Measurements from ENCODE around the gene TPRN. TPM values are rescaled to one million over a fixed set of nuclear protein-coding genes. Genes with fewer than 3 reads are reported as not detected.

The TPRN gene
- total RNA-seq, 1 experiment from 2014 or later, result 7.4 TPM

- DNase-seq (ENCODE audit: extremely low read depth, low read depth), result no peak
These were observed 53.3 kb downstream of the TPRN start for GRCh38 chr9:137147091-137147792.

GRCh38 chr9:137146527-137146918, 54.0 kb downstream of the TPRN start:
- DNase-seq (ENCODE audit: extremely low read depth, low read depth), result no peak

- DNase-seq (ENCODE audit: extremely low read depth, low read depth), result no peak
These were observed 54.6 kb downstream of the TPRN start for GRCh38 chr9:137145731-137146526.

- no peak for DNase-seq (ENCODE audit: extremely low read depth, low read depth)
These were observed 57.1 kb downstream of the TPRN start for GRCh38 chr9:137143459-137143858.

- DNase-seq (ENCODE audit: extremely low read depth, low read depth), result no peak
These were observed 58.3 kb downstream of the TPRN start for GRCh38 chr9:137141976-137142936.

Small RNA genes within 50 kb of the gene (small RNA-seq; reads per million reads assigned to genes)
- 0 to 0.12 reads per million in 2 experiments for gene MIR3621

Other genes with a start within 250 kb of the TPRN start
- 1.2 and 1.5 TPM in 2 replicates for gene LCN12, start 248.5 kb downstream of the TPRN start, total RNA-seq (2014; rRNA removed; shearing (Covaris generic))
- not detected in 2 replicates for gene PTGDS, start 223.2 kb downstream of the TPRN start, total RNA-seq (2014; rRNA removed; shearing (Covaris generic))
- not detected in 2 replicates for gene LCNL1, start 217.7 kb downstream of the TPRN start, total RNA-seq (2014; rRNA removed; shearing (Covaris generic))
- gene PAXX, start 208.3 kb downstream of the TPRN start, total RNA-seq (2014; rRNA removed; shearing (Covaris generic)), result 35.4 and 39.4 TPM in 2 replicates
- gene CLIC3, start 204.2 kb downstream of the TPRN start, total RNA-seq (2014; rRNA removed; shearing (Covaris generic)), result 0.17 TPM in 1 of 2 replicates, not detected in the other
- 21.0 and 25.0 TPM in 2 replicates for gene ABCA2, start 172.5 kb downstream of the TPRN start, total RNA-seq (2014; rRNA removed; shearing (Covaris generic))
- gene FUT7, start 168.7 kb downstream of the TPRN start, total RNA-seq (2014; rRNA removed; shearing (Covaris generic)), result not detected in 2 replicates
- 30.3 and 35.5 TPM in 2 replicates for gene NPDC1, start 154.6 kb downstream of the TPRN start, total RNA-seq (2014; rRNA removed; shearing (Covaris generic))
- gene ENTPD2, start 146.7 kb downstream of the TPRN start, total RNA-seq (2014; rRNA removed; shearing (Covaris generic)), result not detected in 2 replicates
- 32.4 and 43.6 TPM in 2 replicates for gene SAPCD2, start 130.2 kb downstream of the TPRN start, total RNA-seq (2014; rRNA removed; shearing (Covaris generic))
- 3.6 and 4.0 TPM in 2 replicates for gene UAP1L1, start 123.2 kb downstream of the TPRN start, total RNA-seq (2014; rRNA removed; shearing (Covaris generic))
- 53.6 and 55.5 TPM in 2 replicates for gene MAN1B1, start 113.8 kb downstream of the TPRN start, total RNA-seq (2014; rRNA removed; shearing (Covaris generic))
- 111 and 116 TPM in 2 replicates for gene DPP7, start 86.0 kb downstream of the TPRN start, total RNA-seq (2014; rRNA removed; shearing (Covaris generic))
- gene GRIN1, start 61.6 kb downstream of the TPRN start, total RNA-seq (2014; rRNA removed; shearing (Covaris generic)), result not detected in 2 replicates
- gene LRRC26, start 30.7 kb downstream of the TPRN start, total RNA-seq (2014; rRNA removed; shearing (Covaris generic)), result not detected in 2 replicates
- not detected in 2 replicates for gene TMEM210, start 28.7 kb downstream of the TPRN start, total RNA-seq (2014; rRNA removed; shearing (Covaris generic))
- gene ANAPC2, start 12.2 kb downstream of the TPRN start, total RNA-seq (2014; rRNA removed; shearing (Covaris generic)), result 11.0 and 16.1 TPM in 2 replicates
- gene SSNA1, start 12.1 kb downstream of the TPRN start, total RNA-seq (2014; rRNA removed; shearing (Covaris generic)), result 59.3 and 66.1 TPM in 2 replicates
- gene TMEM203, start 4.9 kb upstream of the TPRN start, total RNA-seq (2014; rRNA removed; shearing (Covaris generic)), result 38.8 and 39.8 TPM in 2 replicates
- 11.1 and 13.5 TPM in 2 replicates for gene NDOR1, start 5.0 kb upstream of the TPRN start, total RNA-seq (2014; rRNA removed; shearing (Covaris generic))
- gene RNF208, start 21.5 kb upstream of the TPRN start, total RNA-seq (2014; rRNA removed; shearing (Covaris generic)), result 0.37 and 0.40 TPM in 2 replicates
- 0.59 and 1.4 TPM in 2 replicates for gene CYSRT1, start 24.4 kb upstream of the TPRN start, total RNA-seq (2014; rRNA removed; shearing (Covaris generic))
- gene RNF224, start 26.8 kb upstream of the TPRN start, total RNA-seq (2014; rRNA removed; shearing (Covaris generic)), result not detected in 2 replicates
- not detected in 2 replicates for gene SLC34A3, start 30.2 kb upstream of the TPRN start, total RNA-seq (2014; rRNA removed; shearing (Covaris generic))
- gene TUBB4B, start 40.5 kb upstream of the TPRN start, total RNA-seq (2014; rRNA removed; shearing (Covaris generic)), result 167 and 171 TPM in 2 replicates
- gene STPG3, start 50.5 kb upstream of the TPRN start, total RNA-seq (2014; rRNA removed; shearing (Covaris generic)), result not detected in 2 replicates
- gene NELFB, start 54.6 kb upstream of the TPRN start, total RNA-seq (2014; rRNA removed; shearing (Covaris generic)), result 41.5 and 43.8 TPM in 2 replicates
- gene TOR4A, start 77.0 kb upstream of the TPRN start, total RNA-seq (2014; rRNA removed; shearing (Covaris generic)), result 30.5 and 32.0 TPM in 2 replicates
- 5.1 and 8.9 TPM in 2 replicates for gene NRARP, start 101.5 kb upstream of the TPRN start, total RNA-seq (2014; rRNA removed; shearing (Covaris generic))
- 8.4 and 12.8 TPM in 2 replicates for gene EXD3, start 222.4 kb upstream of the TPRN start, total RNA-seq (2014; rRNA removed; shearing (Covaris generic))
- gene NOXA1, start 222.7 kb upstream of the TPRN start, total RNA-seq (2014; rRNA removed; shearing (Covaris generic)), result 0.92 and 2.0 TPM in 2 replicates
- gene ENTPD8, start 240.6 kb upstream of the TPRN start, total RNA-seq (2014; rRNA removed; shearing (Covaris generic)), result not detected in 2 replicates

Data from NCI-H460 (cell line).